NCI-H2107 treated with DMSO at 0.1 percent for 48 hours (cell line): Measurements from ENCODE around the gene PDLIM4.

Experiments used
- DNase-seq: peaks from one replicate; lab custom pipeline; 2025; ENCODE audit not compliant: unreplicated experiment; lab: John Stamatoyannopoulos, UW

The PDLIM4 gene

GRCh38 chr5:132253008-132253441, 4.5 kb upstream of the PDLIM4 start:
- DNase-seq = no peak

DNA sequence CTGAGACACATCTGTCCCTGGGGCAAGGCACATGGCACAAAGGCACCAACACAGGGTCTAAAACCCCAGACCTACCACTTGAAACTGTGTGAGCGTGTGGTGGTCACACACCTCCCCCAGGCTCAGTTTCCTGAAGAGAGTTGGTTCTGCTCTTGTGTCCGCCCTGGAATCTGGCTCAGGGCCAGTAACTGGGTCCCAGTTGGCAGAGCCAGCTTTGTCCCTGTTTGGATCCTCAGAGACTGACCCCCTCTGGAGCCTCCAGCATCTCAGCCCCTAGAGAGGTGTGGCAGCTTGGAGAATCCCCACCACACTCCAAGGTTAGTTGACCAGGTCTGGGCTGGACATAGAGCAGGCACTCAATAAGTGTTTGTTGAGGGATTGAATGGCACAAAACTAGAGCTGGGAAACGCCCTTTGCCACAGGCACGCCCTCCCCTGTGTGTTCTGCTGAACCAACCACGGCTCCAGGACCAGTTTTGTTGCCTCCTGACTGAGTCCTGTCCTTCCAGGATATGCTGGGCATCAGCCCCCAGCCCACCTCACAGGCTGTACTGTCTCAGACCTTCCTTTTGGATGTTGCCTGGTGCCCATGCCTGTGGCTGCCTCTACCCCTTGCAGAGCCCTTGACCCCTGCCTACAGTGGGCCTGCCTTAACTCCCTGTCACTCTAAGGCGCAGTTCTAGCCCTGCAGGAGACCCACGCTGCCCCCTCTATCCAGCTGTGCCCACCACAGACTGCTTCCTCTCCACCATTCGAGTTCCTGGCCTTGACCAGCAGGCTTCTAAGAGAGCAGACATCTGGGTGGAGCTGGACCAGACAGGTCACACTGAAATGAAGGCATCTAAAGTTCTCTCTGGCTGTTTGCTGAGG, 3.8 kb upstream of the PDLIM4 start:
- no peak for DNase-seq

GRCh38 chr5:132254321-132254977, 3.0 kb upstream of the PDLIM4 start:
- no peak for DNase-seq

DNA sequence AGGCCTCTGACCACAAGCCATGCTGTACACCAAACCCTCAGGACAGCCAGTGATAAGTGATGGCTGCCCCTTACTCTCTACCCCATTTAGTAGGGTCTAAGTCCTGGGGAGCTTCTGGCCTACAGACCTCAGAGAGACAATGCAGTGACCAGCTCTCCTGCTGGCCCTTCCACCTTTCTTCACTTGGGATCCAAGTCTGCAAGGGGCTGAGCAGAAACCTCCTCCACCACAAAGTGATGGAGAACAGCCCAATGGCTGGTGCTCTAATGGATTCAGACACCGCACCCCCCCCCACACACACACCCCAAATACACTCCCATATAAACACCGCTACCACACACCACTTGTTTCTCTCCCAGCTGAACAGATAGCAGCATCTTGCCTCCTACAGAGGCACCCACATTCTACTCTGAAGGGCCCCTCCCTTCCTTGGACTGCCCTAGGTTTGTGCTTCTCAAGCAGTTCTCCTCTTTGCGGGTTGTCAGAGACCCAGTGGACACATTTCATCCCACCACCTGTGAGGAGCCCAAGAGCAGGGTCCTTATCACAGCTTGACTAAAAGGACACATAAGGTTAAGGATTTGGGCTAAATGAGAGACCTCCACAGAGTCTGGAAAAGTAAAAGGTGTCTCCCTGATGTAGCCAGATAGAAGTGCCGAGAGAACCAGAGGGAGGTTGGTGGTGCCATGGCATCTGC, 1.3 kb upstream of the PDLIM4 start:
- DNase-seq = no peak

- no peak for DNase-seq
Observed at GRCh38 chr5:132256783-132257130, 739 bp upstream of the PDLIM4 start.

DNA sequence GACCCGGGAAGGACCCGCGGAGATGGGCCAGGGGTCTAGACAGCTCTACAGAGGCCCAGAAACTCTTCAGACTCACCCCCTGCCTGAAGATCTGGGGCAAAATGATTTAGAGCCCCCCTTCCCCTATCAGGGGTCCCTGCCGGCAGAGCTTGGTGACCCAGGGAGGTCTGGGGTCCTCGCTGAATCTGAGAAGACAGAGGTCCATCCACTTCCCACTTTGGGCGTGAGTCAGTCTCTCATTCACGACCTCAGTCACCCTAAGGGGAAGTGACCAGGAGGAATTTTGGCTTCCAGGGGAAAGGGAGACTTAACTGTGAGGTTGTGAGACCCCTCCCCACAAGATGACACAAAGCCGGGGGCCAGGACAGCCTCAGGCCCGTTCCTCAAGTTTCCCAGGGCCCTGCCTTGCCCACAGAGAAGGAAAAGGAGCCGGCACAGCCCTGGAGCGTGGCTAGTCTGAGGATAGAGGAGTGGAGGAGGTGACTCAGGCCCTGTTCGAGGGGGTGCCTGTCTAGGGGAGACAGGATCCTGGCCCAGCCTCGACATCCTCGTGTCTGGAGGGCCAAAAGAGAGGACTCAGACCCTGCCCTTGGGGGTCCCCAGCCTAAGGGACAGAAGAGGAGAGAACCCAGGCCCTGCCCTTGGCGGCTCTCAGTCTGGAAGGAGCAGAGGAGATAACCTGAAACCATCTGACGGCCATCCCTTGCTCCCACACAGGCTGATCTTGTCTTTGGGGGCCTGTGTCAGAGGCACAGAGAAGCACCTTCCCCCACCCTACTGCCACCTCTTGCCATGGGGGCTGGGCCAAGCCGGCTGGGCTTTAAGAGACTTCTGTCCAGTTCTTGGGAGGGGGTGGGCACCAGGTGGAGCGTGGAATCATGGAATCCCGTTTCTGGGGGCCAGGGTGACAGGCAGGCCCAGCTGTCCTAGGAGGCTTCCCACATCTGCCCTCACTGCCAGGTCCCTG, 889 bp downstream of the PDLIM4 start:
- DNase-seq = no peak

GRCh38 chr5:132259069-132259851, 1.8 kb downstream of the PDLIM4 start:
- no peak for DNase-seq

DNA sequence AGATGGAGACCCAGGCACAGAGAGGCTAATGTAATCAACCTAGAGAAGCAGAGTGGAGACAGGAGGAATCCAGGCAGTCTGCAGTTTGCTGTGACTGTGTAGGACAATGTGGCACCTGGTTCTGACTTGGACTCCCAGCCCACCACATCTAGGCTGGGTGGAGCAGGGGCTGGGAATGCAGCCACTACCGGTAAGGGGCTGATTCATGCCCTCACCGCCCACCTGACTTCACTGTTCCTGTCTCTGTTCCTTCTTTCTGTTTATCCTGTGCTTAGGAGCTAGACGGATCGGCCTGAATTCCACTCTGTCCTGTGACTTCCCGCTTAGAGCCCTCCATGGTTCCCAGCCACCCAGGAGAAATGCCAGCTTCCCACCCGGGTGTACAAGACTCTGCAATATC, 2.6 kb downstream of the PDLIM4 start:
- DNase-seq = no peak

DNA sequence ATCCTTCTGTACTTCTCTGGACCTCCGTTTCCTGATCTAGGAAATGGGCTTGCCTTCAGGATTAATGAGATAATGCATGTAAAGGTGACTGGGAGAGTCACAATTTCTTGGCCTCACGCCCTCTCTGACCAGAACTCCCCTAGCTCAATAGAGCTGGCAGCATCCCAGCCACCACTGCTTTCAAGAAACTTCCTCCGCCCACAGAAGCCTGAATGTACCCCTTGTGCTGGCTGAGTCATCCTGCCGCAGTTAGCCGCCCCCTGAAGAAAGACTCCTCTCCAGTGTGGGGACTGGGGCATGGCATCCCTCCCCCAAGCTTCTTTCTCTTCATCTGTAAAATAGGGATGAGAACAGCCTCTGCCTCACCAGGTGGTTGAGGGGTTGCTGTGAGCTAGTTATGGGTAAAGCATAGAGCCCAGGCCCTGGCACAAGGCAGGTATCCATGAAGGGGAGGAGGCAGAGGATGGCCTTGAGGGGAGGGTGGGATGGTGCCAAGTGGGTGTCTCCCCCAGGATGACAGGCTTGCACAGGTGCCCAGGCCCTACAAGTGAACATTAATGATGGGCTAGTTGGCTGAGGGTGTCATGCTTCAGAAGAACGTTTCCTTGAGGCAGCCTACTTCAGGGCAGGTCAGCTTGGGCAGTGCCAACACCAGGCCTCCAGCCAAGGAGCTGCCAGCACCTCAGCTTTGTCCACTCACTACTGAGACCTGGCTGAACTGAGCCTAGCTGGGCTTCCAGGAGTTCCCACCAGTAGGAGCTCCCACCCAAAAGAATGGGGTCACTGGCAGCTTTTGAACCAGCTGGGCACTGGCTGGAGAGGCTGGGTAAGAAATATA, 3.4 kb downstream of the PDLIM4 start:
- DNase-seq = no peak

GRCh38 chr5:132261881-132262845, 4.7 kb downstream of the PDLIM4 start:
- DNase-seq = no peak

- no peak for DNase-seq
Observed at GRCh38 chr5:132262882-132263547, 5.5 kb downstream of the PDLIM4 start.

DNA sequence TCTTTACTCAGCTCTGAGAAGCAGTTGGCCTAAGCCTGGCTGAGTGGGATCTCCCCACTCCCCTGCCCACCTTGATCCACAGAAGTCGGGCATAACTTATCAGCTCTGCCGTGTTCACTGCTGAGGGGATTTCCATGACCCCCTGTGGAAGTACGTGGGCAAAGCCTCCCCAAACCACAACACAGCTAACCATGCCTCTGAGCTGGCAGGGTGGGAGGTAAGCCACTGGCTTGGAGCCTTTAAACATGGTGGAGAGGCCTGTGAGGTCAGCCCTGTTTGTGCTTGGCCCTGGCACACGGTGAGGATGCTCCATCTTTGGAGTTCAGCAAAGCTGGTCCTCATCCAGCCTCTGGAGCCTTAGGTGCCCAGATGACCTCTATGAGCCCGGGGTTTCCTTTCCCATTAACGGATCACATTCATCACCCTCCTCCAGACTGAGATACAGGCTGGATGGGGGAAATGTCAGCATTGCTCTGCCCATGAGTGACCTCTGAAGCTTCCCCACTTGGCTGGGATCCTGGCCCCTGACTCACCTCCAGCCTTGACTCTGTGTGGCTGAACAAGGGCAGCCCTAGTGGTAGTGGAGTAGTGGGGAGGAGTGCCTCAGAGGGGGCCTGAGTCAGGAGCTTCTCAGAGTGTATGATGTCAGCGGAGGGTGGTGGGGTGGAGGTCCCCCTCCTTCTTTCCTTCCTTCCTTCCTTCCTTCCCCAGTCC, 6.2 kb downstream of the PDLIM4 start:
- DNase-seq = no peak

DNA sequence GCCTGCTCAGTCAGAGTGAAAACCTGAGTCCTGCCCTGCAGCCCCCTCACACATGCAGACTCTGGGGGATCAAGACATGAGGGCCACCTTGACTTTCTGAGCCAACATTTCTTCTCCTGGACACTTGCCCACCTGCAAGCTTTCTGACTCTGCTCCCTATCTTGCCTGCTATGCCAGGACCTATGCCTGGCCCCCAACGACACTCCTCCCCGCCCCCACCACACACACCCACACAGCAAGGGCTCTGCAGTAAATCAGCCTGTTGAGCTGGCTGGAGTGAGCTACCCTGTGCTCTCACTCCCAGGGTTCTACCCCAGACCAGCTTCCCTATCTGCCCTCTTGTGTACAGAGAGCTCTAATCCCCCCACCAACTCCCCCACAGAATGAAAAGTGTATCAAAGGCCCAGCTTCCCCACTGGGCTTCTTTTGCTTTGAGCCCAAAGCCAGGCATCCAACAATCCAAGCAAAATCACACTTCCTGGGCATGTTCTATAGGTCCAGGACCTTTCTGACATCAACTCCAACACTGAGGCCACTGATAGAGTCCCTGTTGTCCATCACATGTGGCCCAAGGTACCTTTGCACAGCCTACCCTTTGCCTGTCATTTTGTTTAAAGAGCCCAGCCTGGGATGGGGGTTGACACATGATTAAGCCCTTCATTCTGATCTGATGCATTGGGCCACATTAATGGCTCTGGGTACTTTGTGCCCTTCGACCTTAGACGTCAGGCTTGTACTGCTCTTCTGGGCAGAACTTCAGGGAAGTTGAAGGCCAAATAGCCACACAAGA, 7.2 kb downstream of the PDLIM4 start:
- DNase-seq = no peak

DNA sequence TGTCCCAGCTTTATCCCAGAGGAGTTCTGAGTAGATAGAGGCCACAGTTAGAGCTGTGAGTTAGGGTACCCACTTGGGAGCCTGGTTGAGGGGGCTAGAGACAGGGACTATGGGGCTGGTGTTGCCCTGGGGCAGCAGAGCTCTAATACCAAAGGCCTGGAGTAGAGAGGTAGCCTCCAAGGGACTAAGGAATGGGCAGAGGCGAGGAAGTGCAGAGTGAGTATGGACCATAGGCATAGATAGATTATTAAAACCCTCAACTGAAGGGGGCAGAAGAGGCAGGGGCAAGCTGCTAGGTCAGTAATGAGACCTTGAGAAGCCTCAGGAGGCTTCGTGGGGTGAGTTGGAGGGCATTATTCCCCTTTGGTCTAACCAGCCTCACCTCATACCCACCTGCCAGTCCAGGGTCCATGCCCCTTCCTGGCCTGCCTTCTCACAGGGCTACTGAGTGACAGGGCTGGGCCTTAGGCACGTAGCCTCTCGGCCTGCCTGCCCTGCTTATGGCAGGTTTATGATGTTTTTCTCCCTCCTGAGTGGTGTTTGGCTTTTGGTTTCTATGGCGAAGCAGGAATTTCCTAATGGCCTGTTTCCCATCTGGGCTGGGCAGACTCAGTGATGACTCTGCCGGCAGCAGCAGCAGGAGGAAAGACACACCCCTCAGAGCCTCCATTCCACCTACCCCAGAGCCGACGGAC, 8.0 kb downstream of the PDLIM4 start:
- DNase-seq = no peak

DNA sequence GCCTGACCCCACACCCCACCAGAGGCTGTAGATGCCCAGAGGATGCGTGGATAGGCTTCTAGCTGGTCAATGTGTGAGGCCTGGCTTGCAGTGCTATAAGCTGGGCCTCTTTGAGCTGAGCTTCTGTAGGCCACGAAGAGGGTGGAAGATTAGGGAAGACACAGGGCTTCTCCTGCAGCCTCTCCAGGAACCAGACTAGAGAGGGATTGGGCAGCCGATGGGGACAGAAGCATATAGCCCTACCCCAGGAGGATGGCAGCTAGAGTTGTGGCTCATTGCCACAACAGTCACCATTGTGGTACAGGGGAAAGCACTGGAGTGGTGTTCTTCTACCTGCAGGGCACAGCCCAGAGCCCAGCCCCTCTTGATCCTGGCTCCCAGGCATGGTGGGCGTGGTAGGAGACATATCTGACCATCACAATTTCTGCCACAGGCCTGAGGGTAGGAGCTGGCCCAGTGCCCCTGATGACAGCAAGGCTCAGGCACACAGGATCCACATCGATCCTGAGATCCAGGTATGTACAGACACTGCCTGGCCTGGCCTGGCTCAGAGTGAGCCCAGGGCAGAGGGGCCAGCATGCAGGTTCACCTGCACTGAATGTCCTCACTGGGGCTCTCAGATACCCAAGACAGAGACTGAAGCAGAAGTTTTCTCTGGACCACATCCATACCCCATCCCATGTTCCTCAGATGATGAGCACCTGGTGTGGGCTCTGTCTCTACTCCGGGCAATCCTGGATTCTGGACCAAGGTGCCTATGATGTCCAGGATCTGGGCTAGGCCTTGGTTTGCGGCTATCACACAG, 8.7 kb downstream of the PDLIM4 start:
- DNase-seq = no peak
